Activated CD4-positive, alpha-beta T cell treated with anti-CD3 and anti-CD28 coated beads, Interleukin-2, Interleukin-6, amounts not matched to agents 100 ng/mL and 50 ng/mL, durations not matched to agents 16 hours and 8 hours (primary cell): ENCODE results near the gene SLCO3A1.
A peak's percentile ranks its signal among the peaks of the same experiment; 100 is the strongest.

ENCODE experiments used
- DNase-seq: peaks from one replicate; pipeline ENCODE4 v3.0.0-alpha.2; 2020

Gene SLCO3A1

GRCh38 chr15:91853511-91853947 lies at the start of gene SLCO3A1:
Gene SLCO3A1, plus strand, starts transcription at chr15:91853708.
- peak; percentile 72 for DNase-seq

GRCh38 chr15:91807122-91807521 lies 46.4 kb upstream of the SLCO3A1 start:
- no peak for DNase-seq

- peak; percentile 1 for DNase-seq
These were observed 39.6 kb upstream of the SLCO3A1 start for GRCh38 chr15:91813924-91814323.

GRCh38 chr15:91816942-91817341 lies 36.6 kb upstream of the SLCO3A1 start:
- no peak for DNase-seq

GRCh38 chr15:91821458-91821857 lies 32.0 kb upstream of the SLCO3A1 start:
- DNase-seq: no peak

GRCh38 chr15:91824256-91824655 lies 29.3 kb upstream of the SLCO3A1 start:
- DNase-seq: no peak

- no peak for DNase-seq
These were observed 27.1 kb upstream of the SLCO3A1 start for GRCh38 chr15:91826443-91826842.

- DNase-seq: no peak
These were observed 20.5 kb upstream of the SLCO3A1 start for GRCh38 chr15:91833056-91833455.

- no peak for DNase-seq
These were observed 13.6 kb upstream of the SLCO3A1 start for GRCh38 chr15:91839867-91840266.

GRCh38 chr15:91841861-91842260 lies 11.6 kb upstream of the SLCO3A1 start:
- DNase-seq: no peak

- DNase-seq: no peak
These were observed 9.2 kb upstream of the SLCO3A1 start for GRCh38 chr15:91844341-91844740.

- DNase-seq: no peak
These were observed 8.6 kb upstream of the SLCO3A1 start for GRCh38 chr15:91844928-91845327.

- DNase-seq: no peak
These were observed 7.8 kb upstream of the SLCO3A1 start for GRCh38 chr15:91845720-91846119.

GRCh38 chr15:91849180-91849579 lies 4.3 kb upstream of the SLCO3A1 start:
- no peak for DNase-seq

- peak; percentile 47 for DNase-seq
These were observed 3.8 kb upstream of the SLCO3A1 start for GRCh38 chr15:91849749-91850161.

- peak; percentile 78 for DNase-seq
These were observed 582 bp upstream of the SLCO3A1 start for GRCh38 chr15:91852741-91853510.

GRCh38 chr15:91853948-91854638 lies 585 bp downstream of the SLCO3A1 start:
- peak; percentile 45 for DNase-seq

- DNase-seq: no peak
These were observed 1.1 kb downstream of the SLCO3A1 start for GRCh38 chr15:91854639-91854990.

- no peak for DNase-seq
These were observed 1.7 kb downstream of the SLCO3A1 start for GRCh38 chr15:91855241-91855640.

GRCh38 chr15:91855684-91856489 lies 2.4 kb downstream of the SLCO3A1 start:
- no peak for DNase-seq

GRCh38 chr15:91857224-91857585 lies 3.7 kb downstream of the SLCO3A1 start:
- no peak for DNase-seq

GRCh38 chr15:91857772-91858171 lies 4.3 kb downstream of the SLCO3A1 start:
- peak; percentile 76 for DNase-seq

GRCh38 chr15:91860498-91860897 lies 7.0 kb downstream of the SLCO3A1 start:
- DNase-seq: no peak

- no peak for DNase-seq
These were observed 7.7 kb downstream of the SLCO3A1 start for GRCh38 chr15:91861223-91861622.
